ENCODE results near the gene AUP1.

- TF ChIP-seq POLR2A (IDR thresholded peaks at IDR 0.05) (no peak), CTCF (IDR thresholded peaks at IDR 0.05) (no peak)
Measured at GRCh38 chr2:74567881-74568280, 38.4 kb upstream of the AUP1 start.

All from lower leg skin (tissue), 3 donors.